Measurements from ENCODE around the gene SLC43A2. TPM values are rescaled to one million over a fixed set of nuclear protein-coding genes. Genes with fewer than 3 reads are reported as not detected.

SLC43A2 gene
- total and polyA plus RNA-seq, 5 experiments from 2014 or later = 1.2 to 20.8 (median 2.0) TPM

- Mint-ChIP-seq H3K27me3 (no peaks in the 10 kb centered on the region), H3K4me3 (peak overlapping the region; percentile 74 to 94 (median 86)), H3K27ac (peak overlapping the region in 9 of 10 donors; percentile 12 to 87 (median 72)), H3K9me3 (no peaks in the 10 kb centered on the region), H3K36me3 (no peaks in the 10 kb centered on the region), H3K4me1 (peaks cover 15 to 46% (median 25%) of the 10 kb centered on the region in 4 donors)
- no peak for ATAC-seq
- DNase-seq = no peak
- POLR2A ChIA-PET = interaction anchor here (0.6 to 5.2 kb wide), 18 partner anchors 9 to 231 kb away, joined by 3 to 45 read pairs (median 4); partner anchors contain the start of genes INPP5K, PITPNA, PRPF8 and RILP
Measured at GRCh38 chr17:1627182-1627981, 1.3 kb downstream of the SLC43A2 start.

- H3K9me3 Mint-ChIP-seq = no peaks in the 10 kb centered on the region
- H3K36me3 Mint-ChIP-seq = no peaks in the 10 kb centered on the region
- H3K27ac Mint-ChIP-seq = peak overlapping the region in 5 of 10 donors; percentile 41 to 85 (median 80)
- H3K4me3 Mint-ChIP-seq = peak overlapping the region in 9 of 10 donors; percentile 74 to 94 (median 87)
- POLR2A ChIA-PET = interaction anchor here (0.6 to 5.2 kb wide), 8 partner anchors 8 to 1081 kb away, joined by 3 to 45 read pairs (median 4); partner anchors contain the start of genes PRPF8 and RILP
- H3K4me1 Mint-ChIP-seq = peaks cover 15 to 39% (median 25%) of the 10 kb centered on the region in 4 donors
- DNase-seq = no peak
- H3K27me3 Mint-ChIP-seq = no peaks in the 10 kb centered on the region
- ATAC-seq = no peak
Measured at GRCh38 chr17:1626333-1626732, 2.3 kb downstream of the SLC43A2 start.

GRCh38 chr17:1625581-1625980 is 3.1 kb downstream of the SLC43A2 start:
- ATAC-seq (no peak), DNase-seq (no peak)
- Mint-ChIP-seq H3K4me1 (peaks cover 13 to 34% (median 24%) of the 10 kb centered on the region in 4 donors), H3K4me3 (peak overlapping the region in 3 of 10 donors; percentile 28 to 52 (median 31)), H3K36me3 (no peaks in the 10 kb centered on the region), H3K27ac (no peak overlapping the region), H3K27me3 (no peaks in the 10 kb centered on the region), H3K9me3 (no peaks in the 10 kb centered on the region)
- POLR2A ChIA-PET = interaction anchor here (0.5 to 5.2 kb wide), 5 partner anchors 11 to 1179 kb away, joined by 3 to 45 read pairs (median 5); partner anchors contain the start of gene RILP

- no peak for ATAC-seq
- H3K4me3 Mint-ChIP-seq = no peak overlapping the region
- peaks cover 11 to 30% (median 21%) of the 10 kb centered on the region in 4 donors for H3K4me1 Mint-ChIP-seq
- POLR2A ChIA-PET = interaction anchor here (0.5 to 0.8 kb wide), 3 partner anchors 10 to 247 kb away, joined by 3 to 5 read pairs (median 3); no protein-coding TSS in a partner anchor
- H3K27me3 Mint-ChIP-seq = no peaks in the 10 kb centered on the region
- no peaks in the 10 kb centered on the region for H3K36me3 Mint-ChIP-seq
- DNase-seq = no peak
- no peak overlapping the region for H3K27ac Mint-ChIP-seq
- no peaks in the 10 kb centered on the region for H3K9me3 Mint-ChIP-seq
Measured at GRCh38 chr17:1625053-1625452, 3.6 kb downstream of the SLC43A2 start.

GRCh38 chr17:1624650-1625049 is 4.0 kb downstream of the SLC43A2 start:
- no peak for DNase-seq
- POLR2A ChIA-PET = no interaction called here
- H3K4me1 Mint-ChIP-seq = peaks cover 10 to 26% (median 18%) of the 10 kb centered on the region in 4 donors
- no peak overlapping the region for H3K27ac Mint-ChIP-seq
- no peak for ATAC-seq
- no peaks in the 10 kb centered on the region for H3K9me3 Mint-ChIP-seq
- H3K4me3 Mint-ChIP-seq = no peak overlapping the region
- H3K27me3 Mint-ChIP-seq = no peaks in the 10 kb centered on the region
- H3K36me3 Mint-ChIP-seq = no peaks in the 10 kb centered on the region

GRCh38 chr17:1623057-1623630 is 5.5 kb downstream of the SLC43A2 start:
- POLR2A ChIA-PET = interaction anchor here (0.8 to 0.9 kb wide), 2 partner anchors 12 kb away, joined by 3 read pairs; no protein-coding TSS in a partner anchor
- Mint-ChIP-seq H3K4me3 (no peak overlapping the region), H3K9me3 (no peaks in the 10 kb centered on the region), H3K27me3 (no peaks in the 10 kb centered on the region), H3K4me1 (peaks cover 6 to 24% (median 12%) of the 10 kb centered on the region in 4 donors), H3K27ac (no peak overlapping the region), H3K36me3 (no peaks in the 10 kb centered on the region)
- ATAC-seq = no peak
- no peak for DNase-seq

- Mint-ChIP-seq H3K4me3 (no peak overlapping the region), H3K27me3 (no peaks in the 10 kb centered on the region)
Measured at GRCh38 chr17:1621273-1621954, 7.2 kb downstream of the SLC43A2 start.

GRCh38 chr17:1620486-1620885 is 8.1 kb downstream of the SLC43A2 start:
- H3K4me1 Mint-ChIP-seq = peaks cover 0 to 4% (median 2%) of the 10 kb centered on the region in 4 donors
- ATAC-seq = no peak
- no peaks in the 10 kb centered on the region for H3K9me3 Mint-ChIP-seq
- no peaks in the 10 kb centered on the region for H3K36me3 Mint-ChIP-seq
- H3K27me3 Mint-ChIP-seq = no peaks in the 10 kb centered on the region
- DNase-seq = no peak
- POLR2A ChIA-PET = no interaction called here
- H3K27ac Mint-ChIP-seq = no peak overlapping the region
- no peak overlapping the region for H3K4me3 Mint-ChIP-seq

More at GRCh38 chr17:1621273-1621954, 7.2 kb downstream of the SLC43A2 start:
- H3K9me3 Mint-ChIP-seq = no peaks in the 10 kb centered on the region
- no peak for DNase-seq
- POLR2A ChIA-PET = interaction anchor here (0.5 to 0.6 kb wide), 2 partner anchors 48 to 121 kb away, joined by 3 to 4 read pairs; no protein-coding TSS in a partner anchor
- H3K27ac Mint-ChIP-seq = no peak overlapping the region
- no peak for ATAC-seq
- no peaks in the 10 kb centered on the region for H3K36me3 Mint-ChIP-seq
- peaks cover 0 to 14% (median 4%) of the 10 kb centered on the region in 4 donors for H3K4me1 Mint-ChIP-seq

- no peak overlapping the region for H3K4me3 Mint-ChIP-seq
- no peaks in the 10 kb centered on the region for H3K36me3 Mint-ChIP-seq
- DNase-seq (no peak), ATAC-seq (no peak)
- peak overlapping the region in 1 of 10 donors; percentile 38 for H3K27ac Mint-ChIP-seq
- POLR2A ChIA-PET = interaction anchor here (0.6 to 2.1 kb wide), 3 partner anchors 10 to 101 kb away, joined by 3 to 6 read pairs (median 4); partner anchors contain the start of genes INPP5K and SLC43A2
- no peaks in the 10 kb centered on the region for H3K9me3 Mint-ChIP-seq
- no peaks in the 10 kb centered on the region for H3K27me3 Mint-ChIP-seq
- peaks cover 0 to 4% (median under 1%) of the 10 kb centered on the region in 4 donors for H3K4me1 Mint-ChIP-seq
Measured at GRCh38 chr17:1617620-1618174, 10.9 kb downstream of the SLC43A2 start.

GRCh38 chr17:1616101-1616500 is 12.5 kb downstream of the SLC43A2 start:
- peak overlapping the region in 1 of 10 donors; percentile 50 for H3K27ac Mint-ChIP-seq

GRCh38 chr17:1612400-1612799 is 16.2 kb downstream of the SLC43A2 start:
- no peak for ATAC-seq
- Mint-ChIP-seq H3K27me3 (no peaks in the 10 kb centered on the region), H3K27ac (peak overlapping the region in 1 of 10 donors; percentile 33), H3K9me3 (no peaks in the 10 kb centered on the region), H3K4me3 (no peak overlapping the region), H3K36me3 (no peaks in the 10 kb centered on the region), H3K4me1 (peaks cover 0 to 4% (median 0%) of the 10 kb centered on the region in 4 donors)
- no peak for DNase-seq
- POLR2A ChIA-PET = no interaction called here

More at GRCh38 chr17:1616101-1616500, 12.5 kb downstream of the SLC43A2 start:
- H3K4me3 Mint-ChIP-seq = no peak overlapping the region
- H3K4me1 Mint-ChIP-seq = peaks cover 0 to 4% (median under 1%) of the 10 kb centered on the region in 4 donors
- no peaks in the 10 kb centered on the region for H3K9me3 Mint-ChIP-seq
- ATAC-seq (no peak), DNase-seq (no peak)
- POLR2A ChIA-PET = interaction anchor here (0.7 to 2.1 kb wide), 3 partner anchors 12 to 17 kb away, joined by 3 to 6 read pairs (median 4); partner anchors contain the start of gene SLC43A2
- no peaks in the 10 kb centered on the region for H3K27me3 Mint-ChIP-seq
- no peaks in the 10 kb centered on the region for H3K36me3 Mint-ChIP-seq

GRCh38 chr17:1611715-1612114 is 16.9 kb downstream of the SLC43A2 start:
- H3K9me3 Mint-ChIP-seq = no peaks in the 10 kb centered on the region
- H3K4me1 Mint-ChIP-seq = peaks cover 0 to 9% (median 0%) of the 10 kb centered on the region in 4 donors
- H3K27me3 Mint-ChIP-seq = no peaks in the 10 kb centered on the region
- POLR2A ChIA-PET = no interaction called here
- no peak for DNase-seq
- no peaks in the 10 kb centered on the region for H3K36me3 Mint-ChIP-seq
- no peak overlapping the region for H3K27ac Mint-ChIP-seq
- no peak for ATAC-seq
- no peak overlapping the region for H3K4me3 Mint-ChIP-seq

Measured in naive thymus-derived CD8-positive, alpha-beta T cell (primary cell).